CD4-positive, alpha-beta T cell (primary cell): ENCODE measurements around the gene SLC22A13. TPM values are rescaled to one million over a fixed set of nuclear protein-coding genes. Genes with fewer than 3 reads are reported as not detected.

Experiments used
- ATAC-seq: fragments of 200-7000 bp; cut with Tn5 transposase; one replicate; pipeline ENCODE4 v1.10.0; 2022; ENCODE audit warnings: mild to moderate bottlenecking; ENCODE audit not compliant: poor library complexity
- CTCF ChIA-PET: fragments of 350-600 bp; sonication (Branson Sonifier 250); formaldehyde crosslinking; loops from one replicate; lab custom pipeline; 2021; ENCODE audit warnings: antibody characterized with exemption, inconsistent platforms; lab: Charles Lee
- POLR2A ChIA-PET: fragments of 350-600 bp; sonication (Branson Sonifier 250); formaldehyde crosslinking; loops from one replicate; lab custom pipeline; 2021; ENCODE audit warnings: antibody characterized with exemption, inconsistent platforms; lab: Charles Lee
- DNase-seq, 14 experiments: peaks; one replicate each; pipeline ENCODE4 v3.0.0-alpha.2; 2013 to 2020; ENCODE audit warnings: mixed read lengths in 2 of 14
- H3K27ac ChIP-seq, 2 donors: one replicate each; pipeline versions ENCODE4 v1.5.1 to v1.7.0; 2013; ENCODE audit warnings: low read length in 2 of 2, low read depth in 1 of 2, mild to moderate bottlenecking in 1 of 2
- H3K27me3 ChIP-seq, 2 experiments: 1 replicate in 1 of 2; 2 replicates in 1 of 2; pipeline versions ENCODE4 v1.6.1 to v1.7.0; 2013; ENCODE audit warnings: low read length in 2 of 2, control low read depth in 1 of 2, mild to moderate bottlenecking in 1 of 2, moderate library complexity in 1 of 2; ENCODE audit not compliant: insufficient read depth in 2 of 2, control insufficient read depth in 1 of 2
- H3K36me3 ChIP-seq: one replicate; pipeline ENCODE4 v1.6.1; 2013; ENCODE audit warnings: low read length, control low read depth; ENCODE audit not compliant: insufficient read depth
- H3K4me1 ChIP-seq: one replicate; pipeline ENCODE4 v1.6.1; 2013; ENCODE audit warnings: low read length, control low read depth; ENCODE audit not compliant: insufficient read depth
- H3K4me3 ChIP-seq: one replicate; pipeline ENCODE4 v1.5.1; 2013; ENCODE audit warnings: mild to moderate bottlenecking, low read length, moderate library complexity
- H3K9me3 ChIP-seq, 2 experiments: 1 replicate in 1 of 2; 2 replicates in 1 of 2; pipeline versions ENCODE4 v1.6.1 to v1.7.0; 2013; ENCODE audit warnings: low read length in 2 of 2, mild to moderate bottlenecking in 2 of 2, control low read depth in 1 of 2, moderate library complexity in 1 of 2; ENCODE audit not compliant: control insufficient read depth in 1 of 2, insufficient read depth in 1 of 2
- H3K27ac Mint-ChIP-seq: one replicate; pipeline ENCODE4 v1.8.0; 2020; ENCODE audit warnings: mixed read lengths
- H3K27me3 Mint-ChIP-seq: one replicate; pipeline ENCODE4 v1.8.0; 2021; ENCODE audit warnings: mixed read lengths
- H3K36me3 Mint-ChIP-seq: one replicate; pipeline ENCODE4 v1.8.0; 2021; ENCODE audit warnings: low read depth, mixed read lengths
- H3K4me1 Mint-ChIP-seq: one replicate; pipeline ENCODE4 v1.8.0; 2021; ENCODE audit warnings: low read depth, mixed read lengths
- H3K4me3 Mint-ChIP-seq: one replicate; pipeline ENCODE4 v1.8.0; 2020; ENCODE audit warnings: mild to moderate bottlenecking, mixed read lengths
- H3K9me3 Mint-ChIP-seq: one replicate; pipeline ENCODE4 v1.8.0; 2020; ENCODE audit warnings: mixed read lengths
- CTCF ChIP-seq: fragments of 200-600 bp; IDR thresholded peaks from one replicate; pipeline ENCODE4 v1.8.0; 2022; ENCODE audit warnings: antibody characterized with exemption, mild to moderate bottlenecking
- intact Hi-C, 2 experiments: fragments of 100-400 bp; cut with DNase I in 1 of 2; cut with micrococcal nuclease in 1 of 2; formaldehyde crosslinking; loops; one replicate each; pipeline versions ENCODE4 v1.15.1 to v1.9.0; 2023 to 2025; cut with DNase I, micrococcal nuclease
- total RNA-seq, 174 experiments: library from RNA in 2 of 174; stranded (reverse) in 2 of 174; gene quantifications; one replicate each; pipeline ENCODE4 v1.2.3 and lab custom pipeline; 2021 to 2026

SLC22A13 gene
- total RNA-seq, 2 experiments from 2014 or later: 0.19 to 0.22 TPM

GRCh38 chr3:38251197-38251596 lies 14.4 kb upstream of the SLC22A13 start:
- ATAC-seq (no peak), DNase-seq (no peak)
- intact Hi-C loops: no loop called here
- H3K4me3 ChIP-seq: no peak overlapping the region
- H3K4me1 ChIP-seq: no peaks in the 10 kb centered on the region
- peaks cover 86% of the 10 kb centered on the region for H3K36me3 Mint-ChIP-seq
- POLR2A ChIA-PET: no interaction called here
- no peaks in the 10 kb centered on the region for H3K27me3 Mint-ChIP-seq
- H3K4me3 Mint-ChIP-seq: no peak overlapping the region
- H3K27ac ChIP-seq: no peak overlapping the region
- H3K9me3 Mint-ChIP-seq: no peaks in the 10 kb centered on the region
- H3K36me3 ChIP-seq: peaks cover 74% of the 10 kb centered on the region
- H3K27ac Mint-ChIP-seq: no peak overlapping the region
- no peak for TF ChIP-seq CTCF
- CTCF ChIA-PET: no interaction called here
- no peaks in the 10 kb centered on the region for H3K4me1 Mint-ChIP-seq
- no peaks in the 10 kb centered on the region for H3K27me3 ChIP-seq
- no peaks in the 10 kb centered on the region for H3K9me3 ChIP-seq

- Mint-ChIP-seq H3K36me3 (peaks cover 63% of the 10 kb centered on the region), H3K27ac (no peak overlapping the region), H3K9me3 (no peaks in the 10 kb centered on the region), H3K27me3 (no peaks in the 10 kb centered on the region), H3K4me3 (no peak overlapping the region), H3K4me1 (peaks cover 4% of the 10 kb centered on the region)
- intact Hi-C loops: no loop called here
- TF ChIP-seq CTCF: no peak
- ChIA-PET CTCF (no interaction called here), POLR2A (no interaction called here)
- no peaks in the 10 kb centered on the region for H3K4me1 ChIP-seq
- no peaks in the 10 kb centered on the region for H3K27me3 ChIP-seq
- no peak overlapping the region for H3K27ac ChIP-seq
- ATAC-seq: no peak
- H3K9me3 ChIP-seq: no peaks in the 10 kb centered on the region
- H3K36me3 ChIP-seq: peaks cover 53% of the 10 kb centered on the region
- DNase-seq: no peak
- H3K4me3 ChIP-seq: no peak overlapping the region
Measured at GRCh38 chr3:38253704-38254103, 11.9 kb upstream of the SLC22A13 start.

- Mint-ChIP-seq H3K27me3 (no peaks in the 10 kb centered on the region), H3K9me3 (no peaks in the 10 kb centered on the region), H3K36me3 (peaks cover 51% of the 10 kb centered on the region), H3K27ac (no peak overlapping the region), H3K4me1 (peaks cover 8% of the 10 kb centered on the region), H3K4me3 (no peak overlapping the region)
- CTCF ChIA-PET: no interaction called here
- intact Hi-C loops: no loop called here
- H3K9me3 ChIP-seq: no peaks in the 10 kb centered on the region
- no peak overlapping the region for H3K27ac ChIP-seq
- DNase-seq (no peak), ATAC-seq (no peak)
- no peaks in the 10 kb centered on the region for H3K27me3 ChIP-seq
- H3K36me3 ChIP-seq: peaks cover 46% of the 10 kb centered on the region
- TF ChIP-seq CTCF: no peak
- H3K4me3 ChIP-seq: no peak overlapping the region
- POLR2A ChIA-PET: no interaction called here
- H3K4me1 ChIP-seq: no peaks in the 10 kb centered on the region
Measured at GRCh38 chr3:38254872-38255271, 10.7 kb upstream of the SLC22A13 start.
